H9 (cell line): ENCODE results near the gene CCL19. TPM values are rescaled to one million over a fixed set of nuclear protein-coding genes. Genes with fewer than 3 reads are reported as not detected.

Source experiments
- DNase-seq: peaks from one replicate; pipeline ENCODE4 v3.0.0-alpha.2; 2017
- H2AFZ ChIP-seq: one replicate; pipeline ENCODE4 v1.6.1; 2013; ENCODE audit warnings: mild to moderate bottlenecking, low read length, control low read depth, moderate library complexity
- H2AK5ac ChIP-seq: 2 replicates; pipeline ENCODE4 v1.6.1; 2013; ENCODE audit warnings: low read length, control low read depth, mixed read lengths; ENCODE audit not compliant: insufficient read length
- H2BK120ac ChIP-seq: one replicate; pipeline ENCODE4 v1.6.1; 2013; ENCODE audit warnings: low read depth, mild to moderate bottlenecking, low read length, control low read depth, inconsistent platforms; ENCODE audit not compliant: poor library complexity, severe bottlenecking
- H2BK12ac ChIP-seq: 2 replicates; pipeline ENCODE4 v1.6.1; 2013; ENCODE audit warnings: low read length, control low read depth, mixed read lengths, low read depth; ENCODE audit not compliant: insufficient read length
- H2BK15ac ChIP-seq: 2 replicates; pipeline ENCODE4 v1.6.1; 2013; ENCODE audit warnings: low read depth, low read length, control low read depth
- H2BK20ac ChIP-seq: one replicate; pipeline ENCODE4 v1.6.1; 2013; ENCODE audit warnings: low read depth, mild to moderate bottlenecking, low read length, control low read depth, inconsistent platforms; ENCODE audit not compliant: poor library complexity, severe bottlenecking
- H2BK5ac ChIP-seq: 2 replicates; pipeline ENCODE4 v1.6.1; 2013; ENCODE audit warnings: low read length, control low read depth, mixed read lengths; ENCODE audit not compliant: insufficient read length
- H3K14ac ChIP-seq: 2 replicates; pipeline ENCODE4 v1.6.1; 2013; ENCODE audit warnings: low read length, control low read depth; ENCODE audit not compliant: insufficient read depth
- H3K18ac ChIP-seq: 2 replicates; pipeline ENCODE4 v1.6.1; 2013; ENCODE audit warnings: low read depth, mild to moderate bottlenecking, mixed read lengths, low read length, control low read depth; ENCODE audit not compliant: insufficient read length
- H3K23ac ChIP-seq: 2 replicates; pipeline ENCODE4 v1.6.1; 2013; ENCODE audit warnings: low read length, control low read depth, mixed read lengths, low read depth; ENCODE audit not compliant: insufficient read length
- H3K23me2 ChIP-seq: 2 replicates; pipeline ENCODE4 v1.6.1; 2013; ENCODE audit warnings: low read depth, mild to moderate bottlenecking, mixed read lengths, low read length, control low read depth; ENCODE audit not compliant: insufficient read length, poor library complexity, severe bottlenecking
- H3K27ac ChIP-seq: 2 replicates; pipeline ENCODE4 v1.5.1; 2013; ENCODE audit warnings: low read length, control low read depth, mixed read lengths, low read depth; ENCODE audit not compliant: insufficient read length
- H3K27me3 ChIP-seq: 2 replicates; pipeline ENCODE4 v1.6.1; 2013; ENCODE audit warnings: low read length, control low read depth, inconsistent platforms; ENCODE audit not compliant: insufficient read depth
- H3K4ac ChIP-seq: 2 replicates; pipeline ENCODE4 v1.6.1; 2013; ENCODE audit warnings: low read depth, mild to moderate bottlenecking, control low read depth, inconsistent platforms, low read length, moderate library complexity
- H3K4me1 ChIP-seq: 2 replicates; pipeline ENCODE4 v1.6.1; 2013; ENCODE audit warnings: low read length, control low read depth, inconsistent platforms; ENCODE audit not compliant: insufficient read depth
- H3K4me2 ChIP-seq: 2 replicates; pipeline ENCODE4 v1.6.1; 2013; ENCODE audit warnings: low read length, control low read depth, mixed read lengths; ENCODE audit not compliant: insufficient read length, insufficient read depth
- H3K56ac ChIP-seq: 2 replicates; pipeline ENCODE4 v1.6.1; 2013; ENCODE audit warnings: low read depth, mild to moderate bottlenecking, mixed read lengths, low read length, control low read depth; ENCODE audit not compliant: insufficient read length
- H3K79me1 ChIP-seq: 2 replicates; pipeline ENCODE4 v1.6.1; 2013; ENCODE audit warnings: low read depth, mild to moderate bottlenecking, moderate library complexity, low read length, control low read depth, inconsistent platforms; ENCODE audit not compliant: insufficient read depth, poor library complexity, severe bottlenecking
- H3K79me2 ChIP-seq: 2 replicates; pipeline ENCODE4 v1.6.1; 2013; ENCODE audit warnings: low read length, control low read depth, inconsistent platforms; ENCODE audit not compliant: insufficient read depth
- H3K9ac ChIP-seq: 2 replicates; pipeline ENCODE4 v1.6.1; 2013; ENCODE audit warnings: low read length, control low read depth, mixed read lengths; ENCODE audit not compliant: insufficient read length; ENCODE audit errors: extremely low read depth
- H3K9me3 ChIP-seq: one replicate; pipeline ENCODE4 v1.6.1; 2013; ENCODE audit warnings: low read depth, low read length, inconsistent platforms; ENCODE audit not compliant: control insufficient read depth
- H3T11ph ChIP-seq: one replicate; pipeline ENCODE4 v1.6.1; 2013; ENCODE audit warnings: mild to moderate bottlenecking, low read length, control low read depth, inconsistent platforms
- H4K20me1 ChIP-seq: one replicate; pipeline ENCODE4 v1.6.1; 2013; ENCODE audit not compliant: control insufficient read depth, insufficient read length, insufficient read depth
- H4K5ac ChIP-seq: 2 replicates; pipeline ENCODE4 v1.6.1; 2013; ENCODE audit warnings: low read depth, mild to moderate bottlenecking, mixed read lengths, low read length, control low read depth; ENCODE audit not compliant: insufficient read length
- H4K8ac ChIP-seq: replicated peaks from 2 replicates; pipeline ENCODE4 v1.6.1; 2013; ENCODE audit warnings: low read length, control low read depth, mixed read lengths, low read depth; ENCODE audit not compliant: insufficient read length
- H4K91ac ChIP-seq: 2 replicates; pipeline ENCODE4 v1.6.1; 2013; ENCODE audit warnings: low read depth, mild to moderate bottlenecking, moderate library complexity, mixed read lengths, low read length, control low read depth; ENCODE audit not compliant: insufficient read length
- H3K27ac Mint-ChIP-seq, 3 experiments: 2 replicates in 2 of 3; 3 replicates in 1 of 3; pipeline ENCODE4 v1.8.0; 2020 to 2021; ENCODE audit warnings: mixed read lengths in 3 of 3, mild to moderate bottlenecking in 1 of 3, moderate library complexity in 1 of 3
- H3K27me3 Mint-ChIP-seq: 2 replicates; pipeline ENCODE4 v1.8.0; 2021; ENCODE audit warnings: low read depth, mild to moderate bottlenecking, moderate library complexity, mixed read lengths
- H3K36me3 Mint-ChIP-seq, 3 experiments: 2 replicates in 2 of 3; 3 replicates in 1 of 3; pipeline ENCODE4 v1.8.0; 2020 to 2021; ENCODE audit warnings: low read depth in 3 of 3, mixed read lengths in 3 of 3; ENCODE audit not compliant: insufficient read depth in 1 of 3
- H3K4me1 Mint-ChIP-seq, 2 experiments: 2 replicates each; pipeline ENCODE4 v1.8.0; 2020; ENCODE audit warnings: mixed read lengths in 2 of 2
- H3K4me3 Mint-ChIP-seq, 2 experiments: 2 replicates in 1 of 2; 3 replicates in 1 of 2; pipeline ENCODE4 v1.8.0; 2020 to 2021; ENCODE audit warnings: mild to moderate bottlenecking in 2 of 2, mixed read lengths in 2 of 2, moderate library complexity in 1 of 2
- H3K9me3 Mint-ChIP-seq, 2 experiments: 2 replicates in 1 of 2; 3 replicates in 1 of 2; pipeline ENCODE4 v1.8.0; 2020; ENCODE audit warnings: mild to moderate bottlenecking in 2 of 2, mixed read lengths in 2 of 2, moderate library complexity in 1 of 2
- CTCF ChIP-seq: fragments of 200-600 bp; sonication (generic); conservative IDR thresholded peaks from 3 replicates; pipeline ENCODE4 v1.8.0; 2021; ENCODE audit warnings: antibody characterized with exemption, mild to moderate bottlenecking
- WGBS: extraction: QIAGEN DNeasy Blood & Tissue Kit; methylation state at CpG from one replicate; pipeline ENCODE4 v1.1.7; 2013; ENCODE audit warnings: missing lambda C conversion rate, low lambda C conversion rate, mixed read lengths; ENCODE audit not compliant: insufficient read length; ENCODE audit errors: extremely low coverage; 5-methylcytosine and 5-hydroxymethylcytosine counted together
- total RNA-seq: library from RNA; stranded (reverse); gene quantifications from 2 replicates; pipeline ENCODE4 v1.2.1, GENCODE V29; 2021

CCL19 gene
- total RNA-seq, 1 experiment from 2014 or later, result not detected

GRCh38 chr9:34701023-34701768 is 10.1 kb upstream of the CCL19 start:
- no peak overlapping the region for H3K56ac ChIP-seq
- DNase-seq, result peak; percentile 86
- peak overlapping the region; percentile 93 for H3K4me2 ChIP-seq
- H4K91ac ChIP-seq, result no peak overlapping the region
- peaks cover 11% of the 10 kb centered on the region for H3K27me3 ChIP-seq
- no peaks in the 10 kb centered on the region for H3K79me1 ChIP-seq
- Mint-ChIP-seq H3K27ac (no peak overlapping the region), H3K4me3 (peak overlapping the region; percentile 68 to 79), H3K27me3 (peaks cover 40% of the 10 kb centered on the region), H3K36me3 (no peaks in the 10 kb centered on the region), H3K9me3 (no peaks in the 10 kb centered on the region; a peak in 1 of 5 replicates), H3K4me1 (peaks cover 0 to 13% of the 10 kb centered on the region in 2 experiments; a peak in 2 of 4 replicates)
- no peak overlapping the region for H3K4ac ChIP-seq
- no peak overlapping the region for H2BK20ac ChIP-seq
- no peak overlapping the region for H3K14ac ChIP-seq
- no peak overlapping the region for H4K5ac ChIP-seq
- no peak overlapping the region for H4K8ac ChIP-seq
- no peaks in the 10 kb centered on the region for H4K20me1 ChIP-seq
- WGBS, result no CpG with 5 or more reads among the region's 52 CpGs
- no peak overlapping the region for H3K23ac ChIP-seq
- H2AFZ ChIP-seq, result no peak overlapping the region
- H3K23me2 ChIP-seq, result peaks cover 6% of the 10 kb centered on the region
- no peak overlapping the region for H2BK5ac ChIP-seq
- no peaks in the 10 kb centered on the region for H3K79me2 ChIP-seq
- no peak overlapping the region for H3K18ac ChIP-seq
- TF ChIP-seq CTCF, result peak; percentile 98; the same call in 2 of the 3 replicates
- H3K9ac ChIP-seq, result no peak overlapping the region
- no peak overlapping the region for H3T11ph ChIP-seq
- H2BK15ac ChIP-seq, result no peak overlapping the region
- H2BK12ac ChIP-seq, result no peak overlapping the region
- H2BK120ac ChIP-seq, result no peak overlapping the region
- H3K27ac ChIP-seq, result no peak overlapping the region
- no peak overlapping the region for H2AK5ac ChIP-seq
- H3K4me1 ChIP-seq, result no peaks in the 10 kb centered on the region
- no peaks in the 10 kb centered on the region for H3K9me3 ChIP-seq
